ENCODE measurements around the gene CAD. TPM values are rescaled to one million over a fixed set of nuclear protein-coding genes. Genes with fewer than 3 reads are reported as not detected.

CAD gene
- total RNA-seq, 3 donors from 2014 or later = 15.5 to 33.4 (median 17.3) TPM

- Histone ChIP-seq H3K4me1 (no peaks in the 10 kb centered on the region), H3K36me3 (no peaks in the 10 kb centered on the region), H3K4me3 (no peak overlapping the region)
Measured at GRCh38 chr2:27201675-27202074, 15.5 kb upstream of the CAD start.

GRCh38 chr2:27202854-27203253, 14.3 kb upstream of the CAD start:
- no peak for DNase-seq (ENCODE audit: low spot score in 2 of 2)
- Histone ChIP-seq H3K27ac (no peak overlapping the region), H3K27me3 (no peaks in the 10 kb centered on the region), H3K4me1 (no peaks in the 10 kb centered on the region), H3K4me3 (no peak overlapping the region), H3K9me3 (no peaks in the 10 kb centered on the region), H3K36me3 (no peaks in the 10 kb centered on the region)
- TF ChIP-seq CTCF (IDR thresholded peaks at IDR 0.05) = no peak
- no peak for TF ChIP-seq POLR2A (IDR thresholded peaks at IDR 0.05)
- no peak for TF ChIP-seq POLR2AphosphoS5 (IDR thresholded peaks at IDR 0.05)
- intact Hi-C loops (cut with DNase I; ENCODE audit: low total_unique reads) = no loop called here

More at GRCh38 chr2:27201675-27202074, 15.5 kb upstream of the CAD start:
- H3K27me3 ChIP-seq = no peaks in the 10 kb centered on the region
- intact Hi-C loops (cut with DNase I; ENCODE audit: low total_unique reads) = no loop called here
- no peak overlapping the region for H3K27ac ChIP-seq
- TF ChIP-seq POLR2AphosphoS5 (IDR thresholded peaks at IDR 0.05) (no peak), CTCF (IDR thresholded peaks at IDR 0.05) (no peak), POLR2A (IDR thresholded peaks at IDR 0.05) (no peak)
- DNase-seq (ENCODE audit: low spot score in 2 of 2) = no peak
- no peaks in the 10 kb centered on the region for H3K9me3 ChIP-seq

- DNase-seq (ENCODE audit: low spot score in 2 of 2) = no peak
- intact Hi-C loops (cut with DNase I; ENCODE audit: low total_unique reads) = no loop called here
- Histone ChIP-seq H3K27ac (no peak overlapping the region), H3K36me3 (no peaks in the 10 kb centered on the region), H3K4me3 (no peak overlapping the region), H3K4me1 (no peaks in the 10 kb centered on the region), H3K9me3 (no peaks in the 10 kb centered on the region), H3K27me3 (no peaks in the 10 kb centered on the region)
- TF ChIP-seq CTCF (IDR thresholded peaks at IDR 0.05) = no peak
- TF ChIP-seq POLR2AphosphoS5 (IDR thresholded peaks at IDR 0.05) = no peak
- no peak for TF ChIP-seq POLR2A (IDR thresholded peaks at IDR 0.05)
Measured at GRCh38 chr2:27203741-27204140, 13.4 kb upstream of the CAD start.

GRCh38 chr2:27204566-27204965, 12.6 kb upstream of the CAD start:
- Histone ChIP-seq H3K27me3 (no peaks in the 10 kb centered on the region), H3K9me3 (no peaks in the 10 kb centered on the region), H3K27ac (no peak overlapping the region), H3K4me3 (no peak overlapping the region), H3K4me1 (no peaks in the 10 kb centered on the region), H3K36me3 (no peaks in the 10 kb centered on the region)
- TF ChIP-seq CTCF (IDR thresholded peaks at IDR 0.05) (no peak), POLR2A (IDR thresholded peaks at IDR 0.05) (no peak), POLR2AphosphoS5 (IDR thresholded peaks at IDR 0.05) (no peak)
- no peak for DNase-seq (ENCODE audit: low spot score in 2 of 2)
- intact Hi-C loops (cut with DNase I; ENCODE audit: low total_unique reads) = no loop called here

GRCh38 chr2:27205206-27205605, 12.0 kb upstream of the CAD start:
- Histone ChIP-seq H3K27ac (no peak overlapping the region), H3K4me1 (no peaks in the 10 kb centered on the region), H3K36me3 (no peaks in the 10 kb centered on the region), H3K27me3 (no peaks in the 10 kb centered on the region), H3K4me3 (no peak overlapping the region), H3K9me3 (no peaks in the 10 kb centered on the region)
- intact Hi-C loops (cut with DNase I; ENCODE audit: low total_unique reads) = no loop called here
- DNase-seq (ENCODE audit: low spot score in 2 of 2) = no peak
- no peak for TF ChIP-seq POLR2A (IDR thresholded peaks at IDR 0.05)
- TF ChIP-seq POLR2AphosphoS5 (IDR thresholded peaks at IDR 0.05) = no peak
- TF ChIP-seq CTCF (IDR thresholded peaks at IDR 0.05) = no peak
